ENCODE measurements around the gene RASSF10. TPM values are rescaled to one million over a fixed set of nuclear protein-coding genes. Genes with fewer than 3 reads are reported as not detected.

RASSF10 gene
- total RNA-seq, 6 donors from 2014 or later: 2.0 to 9.6 (median 4.7) TPM

DNA sequence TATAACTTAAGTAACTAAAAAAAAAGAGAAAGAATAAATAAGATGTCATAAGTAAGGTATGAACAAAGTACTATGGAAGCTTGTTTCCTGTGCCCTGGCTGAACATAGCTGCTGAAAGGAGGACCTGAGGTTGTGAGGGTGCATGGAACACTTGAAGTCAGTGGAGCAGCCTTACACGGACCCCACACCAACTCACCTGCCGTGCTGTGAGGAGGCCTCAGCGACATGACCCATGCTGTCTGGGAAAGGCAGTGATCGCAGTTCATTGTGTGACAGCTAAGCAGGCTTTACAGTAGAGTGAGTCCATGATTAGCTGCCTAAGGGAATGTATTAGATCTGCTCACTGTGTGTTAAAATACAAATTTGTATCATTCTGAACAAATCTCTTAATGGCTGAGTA lies 17.6 kb downstream of the RASSF10 start:
- Histone ChIP-seq H3K27me3 (no peaks in the 10 kb centered on the region), H3K9me3 (no peaks in the 10 kb centered on the region), H3K4me1 (peaks cover 0 to 11% (median 9%) of the 10 kb centered on the region in 4 donors), H3K27ac (no peak overlapping the region), H3K4me3 (no peak overlapping the region), H3K36me3 (no peaks in the 10 kb centered on the region)
- ATAC-seq (ENCODE audit: low FRiP score in 2 of 2) (no peak), DNase-seq (no peak)
- WGBS, 2 donors: 88 to 94% methylated on average over 4 of the region's 4 CpGs
- TF ChIP-seq POLR2AphosphoS5 (IDR thresholded peaks at IDR 0.05): no peak
- no peak for TF ChIP-seq EP300 (IDR thresholded peaks at IDR 0.05)
- TF ChIP-seq, protein P1, sequence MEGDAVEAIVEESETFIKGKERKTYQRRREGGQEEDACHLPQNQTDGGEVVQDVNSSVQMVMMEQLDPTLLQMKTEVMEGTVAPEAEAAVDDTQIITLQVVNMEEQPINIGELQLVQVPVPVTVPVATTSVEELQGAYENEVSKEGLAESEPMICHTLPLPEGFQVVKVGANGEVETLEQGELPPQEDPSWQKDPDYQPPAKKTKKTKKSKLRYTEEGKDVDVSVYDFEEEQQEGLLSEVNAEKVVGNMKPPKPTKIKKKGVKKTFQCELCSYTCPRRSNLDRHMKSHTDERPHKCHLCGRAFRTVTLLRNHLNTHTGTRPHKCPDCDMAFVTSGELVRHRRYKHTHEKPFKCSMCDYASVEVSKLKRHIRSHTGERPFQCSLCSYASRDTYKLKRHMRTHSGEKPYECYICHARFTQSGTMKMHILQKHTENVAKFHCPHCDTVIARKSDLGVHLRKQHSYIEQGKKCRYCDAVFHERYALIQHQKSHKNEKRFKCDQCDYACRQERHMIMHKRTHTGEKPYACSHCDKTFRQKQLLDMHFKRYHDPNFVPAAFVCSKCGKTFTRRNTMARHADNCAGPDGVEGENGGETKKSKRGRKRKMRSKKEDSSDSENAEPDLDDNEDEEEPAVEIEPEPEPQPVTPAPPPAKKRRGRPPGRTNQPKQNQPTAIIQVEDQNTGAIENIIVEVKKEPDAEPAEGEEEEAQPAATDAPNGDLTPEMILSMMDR (IDR thresholded peaks at IDR 0.05): no peak
- TF ChIP-seq POLR2A (IDR thresholded peaks at IDR 0.05): no peak

DNA sequence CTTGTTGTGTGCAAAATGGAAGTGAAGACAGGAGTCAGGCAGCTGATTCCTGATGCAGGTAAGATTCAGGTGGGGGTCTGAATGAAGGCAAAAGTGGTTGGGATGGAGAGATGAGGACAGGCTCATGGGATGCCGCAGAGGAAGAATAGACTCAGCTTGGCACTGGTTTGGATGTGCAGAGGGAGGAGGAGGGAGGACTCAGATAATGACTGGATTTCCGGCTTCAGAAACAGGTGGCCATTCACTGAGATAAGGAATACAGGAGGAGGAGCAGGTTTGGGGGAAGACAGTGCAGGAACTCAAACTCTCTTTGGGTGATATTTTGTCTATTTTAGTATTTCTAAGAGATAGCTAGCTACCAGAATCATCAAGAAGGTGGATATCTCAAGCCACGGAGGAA lies 19.2 kb downstream of the RASSF10 start:
- no peaks in the 10 kb centered on the region for H3K9me3 ChIP-seq
- no peaks in the 10 kb centered on the region for H3K36me3 ChIP-seq
- no peaks in the 10 kb centered on the region for H3K27me3 ChIP-seq
- no peak overlapping the region for H3K4me3 ChIP-seq
- DNase-seq (no peak), ATAC-seq (ENCODE audit: low FRiP score in 2 of 2) (no peak)
- peaks cover 0 to 11% (median 9%) of the 10 kb centered on the region in 4 donors for H3K4me1 ChIP-seq
- H3K27ac ChIP-seq: no peak overlapping the region
- 87 to 92% methylated on average over 3 of the region's 3 CpGs for WGBS, 2 donors
- TF ChIP-seq POLR2AphosphoS5 (IDR thresholded peaks at IDR 0.05) (no peak), POLR2A (IDR thresholded peaks at IDR 0.05) (no peak), EP300 (IDR thresholded peaks at IDR 0.05) (no peak)
- TF ChIP-seq, protein P1 (IDR thresholded peaks at IDR 0.05): no peak

DNA sequence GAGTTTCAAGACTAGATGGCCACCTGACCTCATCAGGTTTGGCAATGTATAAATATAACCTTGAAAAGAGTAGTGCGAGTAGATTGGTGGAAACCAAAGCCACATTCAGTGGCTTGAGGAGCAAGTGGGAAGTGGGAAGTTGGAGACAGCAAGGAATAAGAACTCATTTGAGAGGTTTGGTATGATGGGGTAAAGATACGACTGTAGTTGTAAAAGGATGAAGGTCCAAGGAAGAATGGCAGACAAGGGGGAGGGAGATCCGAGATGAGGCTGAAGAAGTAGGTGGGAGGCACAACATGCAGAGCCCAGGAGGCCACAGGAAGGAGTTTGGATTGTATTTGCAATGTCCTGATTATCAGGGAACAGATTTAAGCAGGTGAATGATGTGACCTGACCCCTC lies 20.8 kb downstream of the RASSF10 start:
- Histone ChIP-seq H3K4me3 (no peak overlapping the region), H3K27ac (no peak overlapping the region), H3K9me3 (no peaks in the 10 kb centered on the region), H3K4me1 (peaks cover 0 to 11% (median 9%) of the 10 kb centered on the region in 4 donors), H3K27me3 (no peaks in the 10 kb centered on the region), H3K36me3 (no peaks in the 10 kb centered on the region)
- ATAC-seq (ENCODE audit: low FRiP score in 2 of 2): no peak
- DNase-seq: no peak
- WGBS, 2 donors: 94 to 97% methylated on average over 3 of the region's 3 CpGs
- TF ChIP-seq POLR2AphosphoS5 (IDR thresholded peaks at IDR 0.05) (no peak), POLR2A (IDR thresholded peaks at IDR 0.05) (no peak), EP300 (IDR thresholded peaks at IDR 0.05) (no peak)
- TF ChIP-seq, protein P1 (IDR thresholded peaks at IDR 0.05): no peak

DNA sequence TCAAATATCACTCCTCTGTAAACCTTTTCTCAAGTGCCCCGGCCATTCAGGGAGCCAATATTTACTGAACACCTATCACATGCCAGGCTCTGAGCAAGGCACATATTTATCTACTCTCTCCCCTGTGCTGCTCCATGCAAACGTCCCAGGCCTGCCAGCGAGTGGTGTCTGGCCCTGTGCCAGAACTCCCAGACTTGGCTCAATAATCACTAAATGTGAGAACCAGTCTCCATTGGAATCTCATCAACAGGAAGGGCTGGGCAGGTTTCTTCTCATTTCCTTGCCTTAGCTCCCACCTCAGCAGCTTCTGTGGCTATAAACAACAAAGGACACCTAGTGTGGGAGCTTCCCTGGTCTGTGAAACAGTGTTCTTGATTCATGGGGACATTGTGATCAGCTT lies 21.7 kb downstream of the RASSF10 start:
- Histone ChIP-seq H3K27me3 (no peaks in the 10 kb centered on the region), H3K27ac (no peak overlapping the region), H3K4me3 (no peak overlapping the region), H3K4me1 (peaks cover 0 to 11% (median 9%) of the 10 kb centered on the region in 4 donors), H3K9me3 (no peaks in the 10 kb centered on the region), H3K36me3 (no peaks in the 10 kb centered on the region)
- TF ChIP-seq POLR2AphosphoS5 (IDR thresholded peaks at IDR 0.05) (no peak), EP300 (IDR thresholded peaks at IDR 0.05) (no peak), POLR2A (IDR thresholded peaks at IDR 0.05) (no peak)
- TF ChIP-seq, protein P1 (IDR thresholded peaks at IDR 0.05): no peak
- 24 to 35% methylated on average over 3 of the region's 3 CpGs for WGBS, 2 donors
- DNase-seq (peak; percentile 25 to 60), ATAC-seq (ENCODE audit: low FRiP score in 2 of 2) (peak in 1 of 2 donors; percentile 29)

DNA sequence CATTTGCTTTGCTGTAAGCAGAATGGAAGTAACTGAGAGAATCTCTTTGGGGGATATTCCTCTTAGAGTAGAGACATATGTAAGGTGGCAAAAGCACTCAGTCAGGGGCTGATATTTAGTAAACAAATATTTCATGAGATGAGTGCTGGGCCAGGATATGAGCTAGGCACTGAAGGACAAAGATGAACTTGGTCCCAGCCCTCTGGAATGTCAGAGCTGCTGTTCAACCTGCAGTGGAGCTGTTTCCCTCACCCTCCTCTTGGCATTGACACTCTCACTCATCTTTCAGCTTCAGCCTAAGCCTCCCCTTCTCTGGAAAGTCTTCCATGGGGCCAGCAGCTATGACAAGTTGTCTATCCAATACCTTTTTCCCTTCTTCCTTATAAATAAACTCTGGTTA lies 22.2 kb downstream of the RASSF10 start:
- TF ChIP-seq, protein P1 (IDR thresholded peaks at IDR 0.05): no peak
- TF ChIP-seq EP300 (IDR thresholded peaks at IDR 0.05) (no peak), POLR2A (IDR thresholded peaks at IDR 0.05) (no peak), POLR2AphosphoS5 (IDR thresholded peaks at IDR 0.05) (no peak)
- no peak overlapping the region for H3K27ac ChIP-seq
- no peaks in the 10 kb centered on the region for H3K36me3 ChIP-seq
- ATAC-seq (ENCODE audit: low FRiP score in 2 of 2): no peak
- H3K4me1 ChIP-seq: peaks cover 0 to 11% (median 9%) of the 10 kb centered on the region in 4 donors
- H3K9me3 ChIP-seq: no peaks in the 10 kb centered on the region
- H3K27me3 ChIP-seq: no peaks in the 10 kb centered on the region
- no peak overlapping the region for H3K4me3 ChIP-seq
- no peak for DNase-seq

Measured in upper lobe of left lung (tissue), 6 donors.